HEK293 (cell line): ENCODE data around the gene PPP1R8.

Source experiments
- REPIN1 ChIP-seq: fragments of 450-650 bp; formaldehyde crosslinking; IDR thresholded peaks from 2 replicates; pipeline ENCODE4 v1.5.1; 2017; ENCODE audit warnings: missing biosample characterization, missing genetic modification characterization, low read depth
- ZNF112 ChIP-seq: fragments of 450-650 bp; formaldehyde crosslinking; IDR thresholded peaks from 2 replicates; pipeline ENCODE4 v1.5.0; 2017; ENCODE audit warnings: missing biosample characterization, missing genetic modification characterization
- ZNF239 ChIP-seq: fragments of 450-650 bp; formaldehyde crosslinking; IDR thresholded peaks from 2 replicates; pipeline ENCODE4 v1.5.1; 2016; ENCODE audit warnings: missing biosample characterization, missing genetic modification characterization
- ZNF433 ChIP-seq: fragments of 450-650 bp; formaldehyde crosslinking; IDR thresholded peaks from 2 replicates; pipeline ENCODE4 v1.5.1; 2016; ENCODE audit warnings: missing biosample characterization, missing genetic modification characterization, low read depth
- ZNF670 ChIP-seq: fragments of 450-650 bp; formaldehyde crosslinking; IDR thresholded peaks from 2 replicates; pipeline ENCODE4 v1.5.1; 2016; ENCODE audit warnings: missing biosample characterization, missing genetic modification characterization, low read depth
- TF ChIP-seq, protein P1 (sequence below): fragments of 450-650 bp; formaldehyde crosslinking; IDR thresholded peaks from 2 replicates; pipeline ENCODE4 v1.5.1; 2016; ENCODE audit warnings: missing biosample characterization, missing genetic modification characterization
- TF ChIP-seq, protein P2 (sequence below): fragments of 450-650 bp; formaldehyde crosslinking; IDR thresholded peaks from 2 replicates; pipeline ENCODE4 v1.5.1; 2016; ENCODE audit warnings: missing biosample characterization, missing genetic modification characterization, borderline replicate concordance
- TF ChIP-seq, protein P3 (sequence below): fragments of 450-650 bp; formaldehyde crosslinking; optimal IDR thresholded peaks from 2 replicates; pipeline ENCODE3; 2016; ENCODE audit warnings: missing biosample characterization, mild to moderate bottlenecking, missing genetic modification characterization
- TF ChIP-seq, protein P4 (sequence below): fragments of 450-650 bp; formaldehyde crosslinking; IDR thresholded peaks from 2 replicates; pipeline ENCODE4 v1.5.1; 2016; ENCODE audit warnings: missing biosample characterization, missing genetic modification characterization

DNA sequence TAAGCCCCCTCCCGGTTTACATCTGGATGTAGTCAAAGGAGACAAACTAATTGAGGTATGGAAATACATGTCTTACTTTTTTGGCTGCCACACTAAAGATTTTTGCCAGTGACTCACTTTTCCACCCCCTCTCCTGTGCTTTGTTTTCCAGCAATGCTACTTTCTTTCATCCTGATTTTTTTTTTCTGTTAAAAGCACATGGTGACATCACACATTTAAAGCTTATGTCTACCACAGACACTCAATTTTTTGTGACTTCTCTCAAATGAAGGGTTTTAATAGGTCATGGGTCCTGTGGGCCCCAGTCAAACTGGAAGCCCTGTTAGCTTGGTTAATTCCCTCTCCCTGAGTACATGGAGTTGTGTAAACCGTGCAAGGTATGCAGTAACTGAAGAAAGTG, 2.2 kb downstream of the PPP1R8 start:
- no peak for TF ChIP-seq ZNF112 (tag by site-specific recombination)
- TF ChIP-seq, protein P1, sequence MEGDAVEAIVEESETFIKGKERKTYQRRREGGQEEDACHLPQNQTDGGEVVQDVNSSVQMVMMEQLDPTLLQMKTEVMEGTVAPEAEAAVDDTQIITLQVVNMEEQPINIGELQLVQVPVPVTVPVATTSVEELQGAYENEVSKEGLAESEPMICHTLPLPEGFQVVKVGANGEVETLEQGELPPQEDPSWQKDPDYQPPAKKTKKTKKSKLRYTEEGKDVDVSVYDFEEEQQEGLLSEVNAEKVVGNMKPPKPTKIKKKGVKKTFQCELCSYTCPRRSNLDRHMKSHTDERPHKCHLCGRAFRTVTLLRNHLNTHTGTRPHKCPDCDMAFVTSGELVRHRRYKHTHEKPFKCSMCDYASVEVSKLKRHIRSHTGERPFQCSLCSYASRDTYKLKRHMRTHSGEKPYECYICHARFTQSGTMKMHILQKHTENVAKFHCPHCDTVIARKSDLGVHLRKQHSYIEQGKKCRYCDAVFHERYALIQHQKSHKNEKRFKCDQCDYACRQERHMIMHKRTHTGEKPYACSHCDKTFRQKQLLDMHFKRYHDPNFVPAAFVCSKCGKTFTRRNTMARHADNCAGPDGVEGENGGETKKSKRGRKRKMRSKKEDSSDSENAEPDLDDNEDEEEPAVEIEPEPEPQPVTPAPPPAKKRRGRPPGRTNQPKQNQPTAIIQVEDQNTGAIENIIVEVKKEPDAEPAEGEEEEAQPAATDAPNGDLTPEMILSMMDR (tag by site-specific recombination), result no peak
- TF ChIP-seq ZNF239 (tag by site-specific recombination), result no peak
- no peak for TF ChIP-seq ZNF670 (tag by site-specific recombination)
- TF ChIP-seq, protein P2, sequence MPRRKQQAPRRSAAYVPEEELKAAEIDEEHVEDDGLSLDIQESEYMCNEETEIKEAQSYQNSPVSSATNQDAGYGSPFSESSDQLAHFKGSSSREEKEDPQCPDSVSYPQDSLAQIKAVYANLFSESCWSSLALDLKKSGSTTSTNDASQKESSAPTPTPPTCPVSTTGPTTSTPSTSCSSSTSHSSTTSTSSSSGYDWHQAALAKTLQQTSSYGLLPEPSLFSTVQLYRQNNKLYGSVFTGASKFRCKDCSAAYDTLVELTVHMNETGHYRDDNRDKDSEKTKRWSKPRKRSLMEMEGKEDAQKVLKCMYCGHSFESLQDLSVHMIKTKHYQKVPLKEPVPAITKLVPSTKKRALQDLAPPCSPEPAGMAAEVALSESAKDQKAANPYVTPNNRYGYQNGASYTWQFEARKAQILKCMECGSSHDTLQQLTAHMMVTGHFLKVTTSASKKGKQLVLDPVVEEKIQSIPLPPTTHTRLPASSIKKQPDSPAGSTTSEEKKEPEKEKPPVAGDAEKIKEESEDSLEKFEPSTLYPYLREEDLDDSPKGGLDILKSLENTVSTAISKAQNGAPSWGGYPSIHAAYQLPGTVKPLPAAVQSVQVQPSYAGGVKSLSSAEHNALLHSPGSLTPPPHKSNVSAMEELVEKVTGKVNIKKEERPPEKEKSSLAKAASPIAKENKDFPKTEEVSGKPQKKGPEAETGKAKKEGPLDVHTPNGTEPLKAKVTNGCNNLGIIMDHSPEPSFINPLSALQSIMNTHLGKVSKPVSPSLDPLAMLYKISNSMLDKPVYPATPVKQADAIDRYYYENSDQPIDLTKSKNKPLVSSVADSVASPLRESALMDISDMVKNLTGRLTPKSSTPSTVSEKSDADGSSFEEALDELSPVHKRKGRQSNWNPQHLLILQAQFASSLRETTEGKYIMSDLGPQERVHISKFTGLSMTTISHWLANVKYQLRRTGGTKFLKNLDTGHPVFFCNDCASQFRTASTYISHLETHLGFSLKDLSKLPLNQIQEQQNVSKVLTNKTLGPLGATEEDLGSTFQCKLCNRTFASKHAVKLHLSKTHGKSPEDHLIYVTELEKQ (tag by site-specific recombination), result no peak
- TF ChIP-seq ZNF433 (tag by site-specific recombination), result no peak
- TF ChIP-seq, protein P3, sequence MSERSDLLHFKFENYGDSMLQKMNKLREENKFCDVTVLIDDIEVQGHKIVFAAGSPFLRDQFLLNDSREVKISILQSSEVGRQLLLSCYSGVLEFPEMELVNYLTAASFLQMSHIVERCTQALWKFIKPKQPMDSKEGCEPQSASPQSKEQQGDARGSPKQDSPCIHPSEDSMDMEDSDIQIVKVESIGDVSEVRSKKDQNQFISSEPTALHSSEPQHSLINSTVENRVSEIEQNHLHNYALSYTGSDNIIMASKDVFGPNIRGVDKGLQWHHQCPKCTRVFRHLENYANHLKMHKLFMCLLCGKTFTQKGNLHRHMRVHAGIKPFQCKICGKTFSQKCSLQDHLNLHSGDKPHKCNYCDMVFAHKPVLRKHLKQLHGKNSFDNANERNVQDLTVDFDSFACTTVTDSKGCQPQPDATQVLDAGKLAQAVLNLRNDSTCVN, result no peak
- no peak for TF ChIP-seq REPIN1 (tag by site-specific recombination)
- TF ChIP-seq, protein P4, sequence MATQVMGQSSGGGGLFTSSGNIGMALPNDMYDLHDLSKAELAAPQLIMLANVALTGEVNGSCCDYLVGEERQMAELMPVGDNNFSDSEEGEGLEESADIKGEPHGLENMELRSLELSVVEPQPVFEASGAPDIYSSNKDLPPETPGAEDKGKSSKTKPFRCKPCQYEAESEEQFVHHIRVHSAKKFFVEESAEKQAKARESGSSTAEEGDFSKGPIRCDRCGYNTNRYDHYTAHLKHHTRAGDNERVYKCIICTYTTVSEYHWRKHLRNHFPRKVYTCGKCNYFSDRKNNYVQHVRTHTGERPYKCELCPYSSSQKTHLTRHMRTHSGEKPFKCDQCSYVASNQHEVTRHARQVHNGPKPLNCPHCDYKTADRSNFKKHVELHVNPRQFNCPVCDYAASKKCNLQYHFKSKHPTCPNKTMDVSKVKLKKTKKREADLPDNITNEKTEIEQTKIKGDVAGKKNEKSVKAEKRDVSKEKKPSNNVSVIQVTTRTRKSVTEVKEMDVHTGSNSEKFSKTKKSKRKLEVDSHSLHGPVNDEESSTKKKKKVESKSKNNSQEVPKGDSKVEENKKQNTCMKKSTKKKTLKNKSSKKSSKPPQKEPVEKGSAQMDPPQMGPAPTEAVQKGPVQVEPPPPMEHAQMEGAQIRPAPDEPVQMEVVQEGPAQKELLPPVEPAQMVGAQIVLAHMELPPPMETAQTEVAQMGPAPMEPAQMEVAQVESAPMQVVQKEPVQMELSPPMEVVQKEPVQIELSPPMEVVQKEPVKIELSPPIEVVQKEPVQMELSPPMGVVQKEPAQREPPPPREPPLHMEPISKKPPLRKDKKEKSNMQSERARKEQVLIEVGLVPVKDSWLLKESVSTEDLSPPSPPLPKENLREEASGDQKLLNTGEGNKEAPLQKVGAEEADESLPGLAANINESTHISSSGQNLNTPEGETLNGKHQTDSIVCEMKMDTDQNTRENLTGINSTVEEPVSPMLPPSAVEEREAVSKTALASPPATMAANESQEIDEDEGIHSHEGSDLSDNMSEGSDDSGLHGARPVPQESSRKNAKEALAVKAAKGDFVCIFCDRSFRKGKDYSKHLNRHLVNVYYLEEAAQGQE (tag by site-specific recombination), result no peak
